Transverse colon (tissue), 4 donors: ENCODE data around the gene ALG3.

Source experiments
- CTCF ChIP-seq, 5 experiments: fragments of 200-600 bp in 3 of 5; fragments of 450-650 bp in 2 of 5; sonication (generic) in 3 of 5; IDR thresholded peaks; 1 replicate in 2 of 5; 2 replicates in 3 of 5; pipeline ENCODE4 v1.5.1; 2016 to 2017; ENCODE audit warnings: antibody characterized with exemption in 5 of 5, inconsistent platforms in 3 of 5, mild to moderate bottlenecking in 2 of 5, moderate library complexity in 1 of 5
- EP300 ChIP-seq: sonication (generic); formaldehyde crosslinking; IDR thresholded peaks from one replicate; pipeline ENCODE4 v1.6.1; 2017; ENCODE audit warnings: antibody characterized with exemption, low read depth
- POLR2A ChIP-seq: fragments of 450-650 bp; IDR thresholded peaks from one replicate; pipeline ENCODE4 v1.6.1; 2016; ENCODE audit warnings: antibody characterized with exemption, mild to moderate bottlenecking, moderate library complexity
- POLR2AphosphoS5 ChIP-seq, 3 donors: sonication (generic); formaldehyde crosslinking; IDR thresholded peaks; one replicate each; pipeline ENCODE4 v1.6.1; 2016; ENCODE audit warnings: antibody characterized with exemption in 3 of 3

- TF ChIP-seq POLR2A (no peak), POLR2AphosphoS5 (IDR thresholded peaks at IDR 0.05) (no peak), CTCF (IDR thresholded peaks at IDR 0.05) (no peak), EP300 (no peak)
Measured at GRCh38 chr3:184259396-184259877, 10.7 kb upstream of the ALG3 start.
